ENCODE measurements around the gene GNAZ. TPM values are rescaled to one million over a fixed set of nuclear protein-coding genes. Genes with fewer than 3 reads are reported as not detected.
A peak's percentile ranks its signal among the peaks of the same experiment; 100 is the strongest.

Gene GNAZ
- total RNA-seq, 1 donor from 2014 or later = under 0.01 TPM

GRCh38 chr22:23097412-23098229, 27.3 kb downstream of the GNAZ start:
- FAIRE-seq (no peak), DNase-seq (ENCODE audit: low read depth) (no peak)
- no peaks in the 10 kb centered on the region for H3K27me3 ChIP-seq (ENCODE audit: control insufficient read depth, insufficient read depth, low read length)
- TF ChIP-seq CTCF (IDR thresholded peaks at IDR 0.05; ENCODE audit: insufficient read depth, low read length, severe bottlenecking) = no peak
- no peak overlapping the region for H3K4me3 ChIP-seq (ENCODE audit: low read depth, low read length)
- no peaks in the 10 kb centered on the region for H3K36me3 ChIP-seq (ENCODE audit: control insufficient read depth, insufficient read depth, low read length)

DNA sequence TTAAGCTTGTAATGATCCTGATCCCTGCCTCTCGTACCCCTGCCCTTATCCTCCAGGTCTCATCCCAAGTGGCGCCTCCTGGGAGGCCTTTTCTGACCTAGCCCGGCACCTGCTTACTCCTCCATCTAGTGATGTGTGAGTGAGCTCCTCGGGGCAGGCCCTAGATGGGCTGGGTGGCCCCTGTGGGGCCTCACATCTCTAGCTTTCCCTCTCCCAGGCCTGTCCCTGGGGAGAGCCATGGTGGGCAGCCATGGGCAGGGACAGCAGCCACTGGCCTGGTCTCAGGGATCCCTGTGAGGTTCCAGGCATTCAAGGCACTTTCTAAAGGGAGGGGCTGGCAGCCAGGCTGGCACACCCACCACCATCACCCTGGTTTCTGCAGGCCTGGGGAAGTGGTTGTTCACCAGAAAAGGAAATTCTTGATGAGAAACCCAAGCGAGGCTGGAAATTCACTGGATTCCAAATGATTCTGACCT, 27.9 kb downstream of the GNAZ start:
- FAIRE-seq = no peak
- no peak for DNase-seq (ENCODE audit: low read depth)
- TF ChIP-seq CTCF (IDR thresholded peaks at IDR 0.05; ENCODE audit: insufficient read depth, low read length, severe bottlenecking) = no peak
- no peaks in the 10 kb centered on the region for H3K27me3 ChIP-seq (ENCODE audit: control insufficient read depth, insufficient read depth, low read length)
- H3K36me3 ChIP-seq (ENCODE audit: control insufficient read depth, insufficient read depth, low read length) = no peaks in the 10 kb centered on the region
- H3K4me3 ChIP-seq (ENCODE audit: low read depth, low read length) = no peak overlapping the region

DNA sequence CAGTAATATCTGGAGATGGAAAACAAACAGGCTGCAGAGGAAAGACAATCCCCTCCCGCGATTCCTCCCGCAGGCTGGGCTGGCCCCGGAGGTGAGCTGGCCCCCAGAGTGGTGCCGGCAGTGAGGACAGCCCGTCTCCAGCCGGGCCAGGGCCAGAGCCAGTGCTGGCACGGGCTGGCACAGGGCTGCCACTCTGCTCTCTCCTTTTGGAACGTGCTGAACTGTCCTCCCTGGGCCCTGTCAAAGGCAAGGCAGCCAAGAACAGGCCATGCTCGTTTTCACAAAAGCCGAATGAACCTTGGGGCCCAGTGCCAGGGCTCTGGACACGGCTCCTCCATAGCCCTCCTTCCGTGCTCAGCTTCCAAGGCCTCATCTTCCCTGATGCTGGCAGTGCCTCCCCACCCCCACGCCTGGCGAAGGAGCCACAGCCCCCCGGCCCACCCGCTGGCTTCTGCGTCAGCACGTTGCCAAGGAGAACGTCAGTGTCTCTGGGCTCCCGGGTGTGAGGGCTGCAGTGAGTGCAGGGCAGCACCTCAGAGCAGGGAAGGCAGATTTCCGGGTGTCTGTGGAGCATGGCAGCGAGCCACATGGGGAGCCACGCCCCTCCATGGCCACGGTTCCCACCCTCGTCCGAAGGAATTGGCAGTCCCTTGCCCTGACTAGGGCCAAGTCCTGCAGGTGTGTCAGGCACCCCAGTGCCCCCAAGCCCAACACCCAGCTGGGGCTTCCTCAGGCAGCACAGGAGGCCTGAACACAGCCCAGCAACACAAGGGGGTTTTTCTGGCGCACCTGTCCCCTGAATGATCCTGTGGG, 28.6 kb downstream of the GNAZ start:
- H3K4me3 ChIP-seq (ENCODE audit: low read depth, low read length) = no peak overlapping the region
- no peaks in the 10 kb centered on the region for H3K36me3 ChIP-seq (ENCODE audit: control insufficient read depth, insufficient read depth, low read length)
- FAIRE-seq (no peak), DNase-seq (ENCODE audit: low read depth) (no peak)
- H3K27me3 ChIP-seq (ENCODE audit: control insufficient read depth, insufficient read depth, low read length) = no peaks in the 10 kb centered on the region
- no peak for TF ChIP-seq CTCF (IDR thresholded peaks at IDR 0.05; ENCODE audit: insufficient read depth, low read length, severe bottlenecking)

DNA sequence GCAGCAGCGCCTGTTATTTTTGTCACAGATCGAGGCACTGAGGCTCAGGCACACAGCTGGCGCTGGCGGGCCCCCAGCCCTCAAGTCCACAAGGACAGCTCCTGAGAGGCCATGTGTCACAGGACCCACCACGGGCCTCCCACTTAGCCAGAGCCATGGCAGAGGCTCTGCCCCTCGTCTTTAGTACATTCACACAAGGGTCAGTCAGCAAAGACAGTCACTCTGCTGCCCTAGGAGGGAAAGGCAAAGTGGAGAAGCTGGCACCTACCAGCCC, 29.1 kb downstream of the GNAZ start:
- DNase-seq (ENCODE audit: low read depth) = no peak
- H3K4me3 ChIP-seq (ENCODE audit: low read depth, low read length) = no peak overlapping the region
- no peak for TF ChIP-seq CTCF (IDR thresholded peaks at IDR 0.05; ENCODE audit: insufficient read depth, low read length, severe bottlenecking)
- no peaks in the 10 kb centered on the region for H3K27me3 ChIP-seq (ENCODE audit: control insufficient read depth, insufficient read depth, low read length)
- H3K36me3 ChIP-seq (ENCODE audit: control insufficient read depth, insufficient read depth, low read length) = no peaks in the 10 kb centered on the region
- no peak for FAIRE-seq

DNA sequence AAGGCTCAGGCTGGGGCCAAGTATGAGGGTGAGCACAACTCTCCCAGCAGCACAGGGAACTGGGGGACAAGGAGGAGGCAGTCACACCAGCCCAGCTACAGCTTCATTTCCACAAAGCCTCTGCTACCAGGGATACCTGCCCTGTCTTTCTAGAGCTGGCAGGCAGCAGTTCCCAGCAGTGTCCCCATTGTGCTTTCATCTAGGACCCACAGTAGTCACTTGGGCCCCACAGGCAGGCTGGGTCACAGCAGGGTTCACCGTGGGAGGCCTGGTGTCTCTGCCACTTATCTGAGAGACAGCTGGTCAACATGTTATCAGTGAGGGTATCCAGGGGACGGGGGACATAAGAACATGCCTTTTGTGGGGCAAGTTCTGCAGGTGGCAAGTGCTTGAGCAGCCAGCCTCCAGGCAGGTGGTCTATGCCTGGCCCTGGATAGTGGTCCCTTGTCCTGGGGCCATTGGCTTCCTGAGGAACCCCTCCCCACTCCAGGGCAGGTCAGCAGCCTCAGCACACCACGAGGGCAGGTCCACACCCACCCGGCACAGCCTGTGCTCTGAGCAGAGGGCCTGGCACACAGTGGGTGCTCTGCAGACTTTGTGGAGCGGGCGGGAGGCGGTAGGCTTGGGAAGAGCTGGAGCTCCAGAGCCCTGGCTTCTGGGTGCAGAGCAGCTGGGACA, 29.9 kb downstream of the GNAZ start:
- no peak overlapping the region for H3K4me3 ChIP-seq (ENCODE audit: low read depth, low read length)
- H3K27me3 ChIP-seq (ENCODE audit: control insufficient read depth, insufficient read depth, low read length) = no peaks in the 10 kb centered on the region
- DNase-seq (ENCODE audit: low read depth) (no peak), FAIRE-seq (peak; percentile 7)
- no peaks in the 10 kb centered on the region for H3K36me3 ChIP-seq (ENCODE audit: control insufficient read depth, insufficient read depth, low read length)
- no peak for TF ChIP-seq CTCF (IDR thresholded peaks at IDR 0.05; ENCODE audit: insufficient read depth, low read length, severe bottlenecking)
